T-cell (primary cell): ENCODE results near the gene MAP6. TPM values are rescaled to one million over a fixed set of nuclear protein-coding genes. Genes with fewer than 3 reads are reported as not detected.

Source experiments
- ATAC-seq, 4 experiments: fragments of 200-7000 bp in 3 of 4; fragments of 150-1000 bp in 1 of 4; cut with Tn5 transposase; replicated peaks in 1 of 4; 1 replicate in 3 of 4; 2 replicates in 1 of 4; pipeline ENCODE4 v1.10.0; 2021; ENCODE audit warnings: moderate library complexity in 3 of 4, mild to moderate bottlenecking in 2 of 4, moderate number of reproducible peaks in 1 of 4
- CTCF ChIA-PET, 2 donors: fragments of 300-600 bp; sonication (Branson Sonifier 250); formaldehyde crosslinking; loops; one replicate each; lab custom pipeline; 2022; ENCODE audit warnings: antibody characterized with exemption in 2 of 2; lab: Charles Lee
- POLR2A ChIA-PET, 2 donors: fragments of 300-600 bp; sonication (Branson Sonifier 250); formaldehyde crosslinking; loops; one replicate each; lab custom pipeline; 2022; ENCODE audit warnings: antibody characterized with exemption in 2 of 2; lab: Charles Lee
- DNase-seq, 35 experiments: peaks; one replicate each; pipeline versions ENCODE4 v3.0.0 to v3.0.0-alpha.2; 2013 to 2023
- H3K27ac ChIP-seq: one replicate; pipeline ENCODE4 v1.5.1; 2013; ENCODE audit warnings: low read length
- H3K27me3 ChIP-seq, 2 experiments: replicated peaks in 1 of 2; 1 replicate in 1 of 2; 2 replicates in 1 of 2; pipeline versions ENCODE4 v1.6.1 to v1.7.0; 2013; ENCODE audit warnings: low read length in 1 of 2, mixed read lengths in 1 of 2; ENCODE audit not compliant: control insufficient read depth in 2 of 2, insufficient read depth in 2 of 2; ENCODE audit errors: extremely low read depth in 1 of 2
- H3K36me3 ChIP-seq, 2 donors: 1 replicate in 1 of 2; 2 replicates in 1 of 2; pipeline versions ENCODE4 v1.6.1 to v1.7.0; 2013; ENCODE audit warnings: low read length in 1 of 2; ENCODE audit not compliant: control insufficient read depth in 2 of 2, insufficient read depth in 1 of 2; ENCODE audit errors: extremely low read depth in 1 of 2
- H3K4me1 ChIP-seq, 2 experiments: 1 replicate in 1 of 2; 2 replicates in 1 of 2; pipeline versions ENCODE4 v1.6.1 to v1.7.0; 2013; ENCODE audit warnings: low read length in 2 of 2, mixed read lengths in 1 of 2; ENCODE audit not compliant: insufficient read depth in 2 of 2, control insufficient read depth in 1 of 2; ENCODE audit errors: extremely low read depth in 1 of 2
- H3K4me3 ChIP-seq, 2 donors: 1 replicate in 1 of 2; 2 replicates in 1 of 2; pipeline versions ENCODE4 v1.5.1 to v1.7.0; 2013; ENCODE audit warnings: mild to moderate bottlenecking in 2 of 2, low read length in 1 of 2, moderate library complexity in 1 of 2; ENCODE audit not compliant: control insufficient read depth in 1 of 2; ENCODE audit errors: extremely low read depth in 1 of 2
- H3K9me3 ChIP-seq: 2 replicates; pipeline ENCODE4 v1.7.0; 2013
- H3K27ac Mint-ChIP-seq, 2 donors: one replicate each; pipeline ENCODE4 v1.8.0; 2020 to 2021; ENCODE audit warnings: mild to moderate bottlenecking in 2 of 2, mixed read lengths in 2 of 2
- H3K27me3 Mint-ChIP-seq, 2 donors: one replicate each; pipeline ENCODE4 v1.8.0; 2021 to 2022; ENCODE audit warnings: mixed read lengths in 2 of 2
- H3K36me3 Mint-ChIP-seq: one replicate; pipeline ENCODE4 v1.8.0; 2021; ENCODE audit warnings: mixed read lengths
- H3K4me1 Mint-ChIP-seq, 3 donors: one replicate each; pipeline ENCODE4 v1.8.0; 2020 to 2022; ENCODE audit warnings: mixed read lengths in 3 of 3, mild to moderate bottlenecking in 1 of 3
- H3K4me3 Mint-ChIP-seq, 3 donors: one replicate each; pipeline ENCODE4 v1.8.0; 2020 to 2022; ENCODE audit warnings: mild to moderate bottlenecking in 3 of 3, mixed read lengths in 3 of 3, moderate library complexity in 3 of 3
- H3K9me3 Mint-ChIP-seq, 3 donors: one replicate each; pipeline ENCODE4 v1.8.0; 2020 to 2022; ENCODE audit warnings: mixed read lengths in 3 of 3
- whole genome bisulfite sequencing: methylation state at CpG from one replicate; pipeline ENCODE4 v1.1.5; 2013; ENCODE audit warnings: missing lambda C conversion rate; ENCODE audit not compliant: insufficient coverage; 5-methylcytosine and 5-hydroxymethylcytosine counted together
- total RNA-seq, 35 experiments: library from RNA in 6 of 35; stranded (reverse) in 6 of 35; fragments of 120-200 nt in 1 of 35; gene quantifications; one replicate each; pipeline versions ENCODE4 v1.2.1 to v1.2.4 and lab custom pipeline; 2013 to 2026

The MAP6 gene
- total RNA-seq, 5 donors from 2014 or later (not counting 1 experiment from before 2014, with no cell fraction given), result 0.19 to 0.35 (median 0.30) TPM; not detected in 2

DNA sequence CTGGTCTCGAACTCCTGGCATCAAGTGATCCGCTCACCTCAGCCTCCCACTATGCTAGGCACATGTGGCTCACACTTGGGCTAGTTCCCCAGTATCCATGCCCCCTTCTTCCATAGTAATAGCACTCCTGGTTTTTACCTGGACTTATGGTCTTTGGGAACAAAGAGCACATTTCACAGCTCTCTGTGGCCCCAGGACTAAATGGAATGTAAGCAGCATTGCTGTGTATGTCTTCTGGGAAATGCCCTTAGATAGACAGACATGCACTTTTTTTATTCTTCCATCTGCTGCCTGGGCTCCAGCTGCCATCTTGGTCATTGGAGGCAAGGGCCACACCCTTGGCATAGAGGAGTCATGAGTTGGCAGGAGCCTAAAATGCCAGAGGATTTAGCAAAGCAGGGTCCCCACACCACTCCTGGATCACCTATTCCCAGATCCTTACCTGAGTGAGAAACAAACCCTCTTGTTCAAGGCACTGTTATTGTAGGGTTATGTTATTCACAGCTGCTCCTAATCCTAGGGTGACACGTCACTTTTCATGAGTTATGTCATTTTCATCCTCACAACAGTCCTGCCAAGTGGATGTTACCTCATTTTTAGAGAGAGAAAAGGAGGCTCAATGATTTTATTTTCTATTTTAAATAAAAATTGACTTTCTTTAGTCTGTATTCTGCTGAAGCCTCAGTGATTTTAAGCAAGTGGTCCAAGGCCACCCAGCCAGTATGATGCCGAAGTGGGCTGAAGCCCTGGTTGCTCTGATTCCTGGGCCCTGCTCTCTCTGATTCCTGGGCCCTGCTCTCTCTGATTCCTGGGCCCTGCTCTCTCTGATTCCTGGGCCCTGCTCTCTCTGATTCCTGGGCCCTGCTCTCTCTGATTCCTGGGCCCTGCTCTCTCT is 127.4 kb downstream of the MAP6 start:
- H3K36me3 Mint-ChIP-seq, result no peaks in the 10 kb centered on the region
- POLR2A ChIA-PET, result interaction anchor here (0.6 to 0.7 kb wide), 2 partner anchors 20 to 141 kb away, joined by 6 to 7 read pairs; no protein-coding TSS in a partner anchor
- no peaks in the 10 kb centered on the region for H3K9me3 Mint-ChIP-seq
- H3K4me1 Mint-ChIP-seq, result peaks cover 16 to 21% (median 20%) of the 10 kb centered on the region in 3 donors
- H3K27me3 Mint-ChIP-seq, result peaks cover 2 to 10% of the 10 kb centered on the region in 2 donors
- H3K27me3 ChIP-seq, result peaks cover 0 to 12% of the 10 kb centered on the region in 2 experiments
- peaks cover 0 to 16% of the 10 kb centered on the region in 2 experiments for H3K4me1 ChIP-seq
- H3K27ac ChIP-seq, result no peak overlapping the region
- DNase-seq (no peak), ATAC-seq (no peak)
- no peaks in the 10 kb centered on the region for H3K36me3 ChIP-seq
- no peak overlapping the region for H3K4me3 ChIP-seq
- H3K4me3 Mint-ChIP-seq, result no peak overlapping the region
- 90% methylated on average over 2 of the region's 4 CpGs for WGBS
- no peaks in the 10 kb centered on the region for H3K9me3 ChIP-seq
- CTCF ChIA-PET, result interaction anchor here in 1 of 2 donors (0.6 kb wide), 1 partner anchor 871 kb away, joined by 3 read pairs; no protein-coding TSS in a partner anchor
- no peak overlapping the region for H3K27ac Mint-ChIP-seq

DNA sequence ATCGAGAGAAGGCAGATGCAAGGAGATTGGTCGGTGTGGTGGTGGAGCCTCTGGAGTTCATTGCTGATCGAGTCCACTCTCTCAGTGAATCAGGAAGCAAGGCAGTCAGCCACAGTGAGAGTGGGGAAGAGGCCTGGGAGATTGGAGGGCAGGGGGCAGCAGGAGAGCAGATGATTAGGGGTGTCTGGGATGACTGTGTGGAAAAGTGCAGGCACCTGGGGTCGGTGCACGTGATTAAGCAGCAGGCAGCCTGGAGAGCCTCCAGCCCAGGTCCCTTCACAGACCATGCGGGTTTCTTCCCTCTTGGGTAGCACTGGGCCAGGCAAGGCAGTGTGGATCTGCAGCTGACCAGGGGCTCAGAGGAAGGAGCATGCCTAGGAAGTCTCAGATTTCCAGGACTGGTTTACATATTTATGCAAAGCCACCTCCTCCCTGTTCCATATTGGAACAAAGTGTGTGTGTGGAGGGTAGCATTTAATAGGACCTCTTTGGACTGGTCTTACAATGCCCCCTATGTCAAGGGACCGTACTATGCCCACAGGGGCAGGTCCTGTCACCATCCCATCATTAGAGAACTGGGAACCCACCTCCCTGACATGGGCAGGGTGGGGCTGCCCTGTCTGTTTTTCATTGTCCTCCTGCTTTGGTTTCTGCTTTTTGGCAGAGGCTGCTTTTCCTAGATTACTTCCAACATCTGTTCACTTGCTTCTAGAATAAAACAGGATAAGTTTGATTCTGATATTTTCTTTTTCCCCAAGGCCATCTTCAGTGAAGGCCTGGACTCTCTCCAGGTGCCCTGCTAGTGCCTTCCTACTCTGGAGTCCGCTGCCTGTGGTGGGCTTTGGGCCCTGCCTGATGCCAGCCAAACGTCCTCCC is 129.1 kb downstream of the MAP6 start:
- H3K27ac ChIP-seq, result no peak overlapping the region

GRCh38 chr11:75538150-75538942 is 130.5 kb downstream of the MAP6 start:
- no peak overlapping the region for H3K4me3 Mint-ChIP-seq
- no peaks in the 10 kb centered on the region for H3K9me3 ChIP-seq
- peaks cover 0 to 10% of the 10 kb centered on the region in 2 donors for H3K27me3 Mint-ChIP-seq
- POLR2A ChIA-PET, result no interaction called here
- H3K27me3 ChIP-seq, result no peaks in the 10 kb centered on the region
- ATAC-seq (no peak), DNase-seq (no peak)
- no peak overlapping the region for H3K4me3 ChIP-seq
- WGBS, result 80% methylated on average over 9 of the region's 11 CpGs
- CTCF ChIA-PET, result no interaction called here
- no peaks in the 10 kb centered on the region for H3K9me3 Mint-ChIP-seq
- no peak overlapping the region for H3K27ac Mint-ChIP-seq
- H3K27ac ChIP-seq, result no peak overlapping the region
- no peaks in the 10 kb centered on the region for H3K36me3 Mint-ChIP-seq
- peaks cover 0 to 38% of the 10 kb centered on the region in 2 experiments for H3K4me1 ChIP-seq
- H3K36me3 ChIP-seq, result no peaks in the 10 kb centered on the region
- H3K4me1 Mint-ChIP-seq, result peaks cover 21 to 38% (median 27%) of the 10 kb centered on the region in 3 donors

More for the DNA sequence above, 129.1 kb downstream of the MAP6 start:
- ATAC-seq (no peak), DNase-seq (no peak)
- ChIA-PET POLR2A (no interaction called here), CTCF (no interaction called here)
- Mint-ChIP-seq H3K4me1 (peaks cover 20 to 27% (median 21%) of the 10 kb centered on the region in 3 donors), H3K36me3 (no peaks in the 10 kb centered on the region), H3K4me3 (no peak overlapping the region), H3K9me3 (no peaks in the 10 kb centered on the region), H3K27ac (no peak overlapping the region), H3K27me3 (peaks cover 0 to 10% of the 10 kb centered on the region in 2 donors)
- Histone ChIP-seq H3K27me3 (peaks cover 0 to 2% of the 10 kb centered on the region in 2 experiments), H3K4me1 (peaks cover 0 to 31% of the 10 kb centered on the region in 2 experiments), H3K9me3 (no peaks in the 10 kb centered on the region), H3K4me3 (no peak overlapping the region), H3K36me3 (no peaks in the 10 kb centered on the region)
- WGBS, result 89% methylated on average over 7 of the region's 9 CpGs

DNA sequence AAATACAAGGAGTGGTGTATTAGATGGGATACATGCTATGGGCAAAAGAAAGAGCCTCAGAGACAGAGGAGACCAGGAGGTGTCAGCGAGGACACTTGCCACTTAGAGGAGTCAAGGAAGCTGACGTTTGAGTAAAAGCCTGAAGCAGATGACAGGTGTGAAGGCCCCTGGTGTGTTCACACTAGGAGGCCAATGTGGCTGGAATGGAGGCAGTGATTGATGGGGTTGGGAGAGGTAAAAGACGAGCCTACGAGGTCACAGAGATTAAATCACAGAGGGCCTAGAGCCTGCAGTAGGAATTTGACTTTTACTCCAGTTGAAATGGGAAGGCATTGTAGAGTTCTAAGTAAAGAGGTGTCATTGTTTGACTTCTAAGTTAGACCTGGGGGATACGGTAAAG is 131.1 kb downstream of the MAP6 start:
- WGBS, result 72% methylated on average over 5 of the region's 5 CpGs
- Histone ChIP-seq H3K36me3 (no peaks in the 10 kb centered on the region), H3K4me3 (no peak overlapping the region), H3K27me3 (no peaks in the 10 kb centered on the region), H3K9me3 (no peaks in the 10 kb centered on the region), H3K27ac (peak overlapping the region; percentile 30), H3K4me1 (peaks cover 0 to 38% of the 10 kb centered on the region in 2 experiments)
- Mint-ChIP-seq H3K36me3 (no peaks in the 10 kb centered on the region), H3K9me3 (no peaks in the 10 kb centered on the region), H3K27ac (no peak overlapping the region), H3K27me3 (peaks cover 0 to 10% of the 10 kb centered on the region in 2 donors), H3K4me3 (no peak overlapping the region), H3K4me1 (peaks cover 21 to 38% (median 27%) of the 10 kb centered on the region in 3 donors)
- CTCF ChIA-PET, result no interaction called here
- ATAC-seq (no peak), DNase-seq (no peak)
- POLR2A ChIA-PET, result no interaction called here

Other genes with a start within 250 kb of the MAP6 start
- 1 to 10 TPM in 4 of 5 donors, under 1 TPM in 1; 0.33 to 2.9 (median 1.5) TPM for gene KLHL35, start 235.8 kb downstream of the MAP6 start, total RNA-seq
- 10 to 100 TPM; 31.4 to 81.3 (median 70.9) TPM for gene GDPD5, start 143.1 kb downstream of the MAP6 start, total RNA-seq
- gene SERPINH1, start 106.8 kb downstream of the MAP6 start, total RNA-seq, result 10 to 100 TPM in 3 of 5 donors, 1 to 10 TPM in 2; 5.2 to 16.4 (median 13.9) TPM
- under 1 TPM in 1 of 5 donors, not detected in 4; 0.23 TPM for gene MOGAT2, start 48.8 kb upstream of the MAP6 start, total RNA-seq
- gene DGAT2, start 99.7 kb upstream of the MAP6 start, total RNA-seq, result 1 to 10 TPM in 1 of 5 donors, under 1 TPM in 4; 0.14 to 1.2 (median 0.61) TPM
- 10 to 100 TPM; 22.4 to 32.8 (median 27.6) TPM for gene UVRAG, start 146.2 kb upstream of the MAP6 start, total RNA-seq